SK-N-SH treated with all-trans-retinoic acid at 6 μM for 48 hours (cell line): Measurements from ENCODE around the gene TIMMDC1.

Experiments
- ATAC-seq: fragments of 200-7000 bp; cut with Tn5 transposase; 3 replicates; pipeline ENCODE4 v1.9.1; 2020; ENCODE audit warnings: mild to moderate bottlenecking, moderate library complexity
- ARNTL ChIP-seq: fragments of 450-650 bp; formaldehyde crosslinking; IDR thresholded peaks from 2 replicates; pipeline ENCODE4 v1.5.0; 2020; ENCODE audit warnings: low read depth, mild to moderate bottlenecking, moderate library complexity, borderline replicate concordance
- BACH2 ChIP-seq: fragments of 250-450 bp; sonication (Bioruptor Pico); IDR thresholded peaks from 2 replicates; pipeline ENCODE4 v1.9.0; 2021; ENCODE audit warnings: mild to moderate bottlenecking, borderline replicate concordance
- CREB5 ChIP-seq: fragments of 250-450 bp; sonication (Bioruptor Pico); IDR thresholded peaks from 2 replicates; pipeline ENCODE4 v1.5.1; 2020; ENCODE audit warnings: low read depth, mild to moderate bottlenecking, moderate library complexity
- CSDC2 ChIP-seq: fragments of 250-450 bp; sonication (Bioruptor Pico); IDR thresholded peaks from 2 replicates; pipeline ENCODE4 v1.5.0; 2020; ENCODE audit warnings: mild to moderate bottlenecking, moderate library complexity
- CSRNP3 ChIP-seq: fragments of 250-450 bp; sonication (Bioruptor Pico); IDR thresholded peaks from 2 replicates; pipeline ENCODE4 v1.5.1; 2021; ENCODE audit warnings: mild to moderate bottlenecking, moderate library complexity
- ESRRG ChIP-seq: fragments of 250-450 bp; sonication (Bioruptor Pico); IDR thresholded peaks from 2 replicates; pipeline ENCODE4 v1.6.1; 2021; ENCODE audit warnings: mild to moderate bottlenecking
- GLIS3 ChIP-seq: fragments of 250-450 bp; sonication (Bioruptor Pico); IDR thresholded peaks from 2 replicates; pipeline ENCODE4 v1.5.0; 2020; ENCODE audit warnings: mild to moderate bottlenecking, moderate library complexity
- ISL1 ChIP-seq: fragments of 250-450 bp; sonication (Bioruptor Pico); IDR thresholded peaks from 2 replicates; pipeline ENCODE4 v2.1.2; 2022; ENCODE audit warnings: mild to moderate bottlenecking, moderate library complexity
- OSR1 ChIP-seq: fragments of 250-450 bp; sonication (Bioruptor Pico); IDR thresholded peaks from 2 replicates; pipeline ENCODE4 v1.8.0; 2022; ENCODE audit warnings: moderate library complexity, mild to moderate bottlenecking, inconsistent platforms
- PATZ1 ChIP-seq: fragments of 250-450 bp; sonication (Bioruptor Pico); IDR thresholded peaks from 2 replicates; pipeline ENCODE4 v1.8.0; 2020; ENCODE audit warnings: mild to moderate bottlenecking, moderate library complexity, borderline replicate concordance
- POU6F1 ChIP-seq: fragments of 250-450 bp; sonication (Bioruptor Pico); IDR thresholded peaks from 2 replicates; pipeline ENCODE4 v1.8.0; 2021; ENCODE audit warnings: low read depth, mild to moderate bottlenecking, moderate library complexity, borderline replicate concordance
- PPARA ChIP-seq: fragments of 250-450 bp; sonication (Bioruptor Pico); IDR thresholded peaks from 2 replicates; pipeline ENCODE4 v1.5.0; 2020; ENCODE audit warnings: mild to moderate bottlenecking, borderline replicate concordance
- RARB ChIP-seq: fragments of 250-450 bp; sonication (Bioruptor Pico); IDR thresholded peaks from 2 replicates; pipeline ENCODE4 v1.8.0; 2021; ENCODE audit warnings: mild to moderate bottlenecking, moderate library complexity
- SNAI2 ChIP-seq: fragments of 250-450 bp; sonication (Bioruptor Pico); IDR thresholded peaks from 2 replicates; pipeline ENCODE4 v1.5.0; 2020; ENCODE audit warnings: mild to moderate bottlenecking, moderate library complexity
- TCF4 ChIP-seq: fragments of 250-450 bp; sonication (Bioruptor Pico); IDR thresholded peaks from 2 replicates; pipeline ENCODE4 v1.8.0; 2021; ENCODE audit warnings: mild to moderate bottlenecking, moderate library complexity, borderline replicate concordance
- TOX ChIP-seq: fragments of 250-450 bp; sonication (Bioruptor Pico); IDR thresholded peaks from 2 replicates; pipeline ENCODE4 v1.8.0; 2021; ENCODE audit warnings: mild to moderate bottlenecking, moderate library complexity, borderline replicate concordance
- TSHZ2 ChIP-seq: fragments of 250-450 bp; sonication (Bioruptor Pico); IDR thresholded peaks from 2 replicates; pipeline ENCODE4 v1.5.0; 2020; ENCODE audit warnings: mild to moderate bottlenecking, moderate library complexity
- ZC3H10 ChIP-seq: fragments of 250-450 bp; sonication (Bioruptor Pico); IDR thresholded peaks from 2 replicates; pipeline ENCODE4 v1.5.1; 2021; ENCODE audit warnings: mild to moderate bottlenecking, moderate library complexity
- ZFP3 ChIP-seq: fragments of 250-450 bp; sonication (Bioruptor Pico); IDR thresholded peaks from 2 replicates; pipeline ENCODE4 v1.5.0; 2020; ENCODE audit warnings: mild to moderate bottlenecking, moderate library complexity
- ZFP30 ChIP-seq: fragments of 450-650 bp; formaldehyde crosslinking; IDR thresholded peaks from 2 replicates; pipeline ENCODE4 v1.5.0; 2022; ENCODE audit warnings: mild to moderate bottlenecking, moderate library complexity
- ZNF565 ChIP-seq: fragments of 450-650 bp; formaldehyde crosslinking; conservative IDR thresholded peaks from 2 replicates; pipeline ENCODE4 v1.5.0; 2020; ENCODE audit warnings: low read depth, mild to moderate bottlenecking, moderate library complexity
- ZNF70 ChIP-seq: fragments of 450-650 bp; formaldehyde crosslinking; IDR thresholded peaks from 2 replicates; pipeline ENCODE4 v1.5.0; 2020; ENCODE audit warnings: mild to moderate bottlenecking, moderate library complexity
- ZNF8 ChIP-seq: fragments of 450-650 bp; formaldehyde crosslinking; IDR thresholded peaks from 2 replicates; pipeline ENCODE4 v1.5.0; 2020; ENCODE audit warnings: mild to moderate bottlenecking, moderate library complexity

The TIMMDC1 gene

DNA sequence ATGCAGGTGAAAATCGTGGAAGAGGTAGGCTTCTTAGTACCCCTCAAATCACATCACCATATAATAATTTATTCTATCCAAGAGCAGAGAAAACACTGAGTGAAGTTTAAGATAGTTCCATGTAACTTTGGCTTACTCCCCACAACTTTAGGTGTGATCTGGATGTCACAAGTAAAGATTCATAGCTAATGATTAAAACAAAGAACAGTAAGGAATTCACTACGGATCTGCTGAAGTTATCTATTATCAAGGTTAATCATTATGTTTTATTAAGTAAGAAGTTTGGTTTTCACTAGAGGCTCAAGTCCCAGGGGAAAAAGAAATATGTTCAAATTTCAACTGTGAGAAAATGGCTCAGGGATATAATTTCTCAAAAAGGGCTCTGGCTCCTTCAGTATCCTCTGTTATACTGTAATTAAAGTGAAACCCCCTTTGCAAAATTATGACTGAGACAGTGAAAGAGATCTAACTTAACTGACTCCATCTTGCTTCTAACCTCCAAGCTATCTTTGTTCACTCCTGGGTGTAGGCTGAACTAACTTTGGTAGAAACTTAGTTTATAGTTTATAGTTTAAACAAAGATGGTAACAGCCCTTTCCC, 43.9 kb downstream of the TIMMDC1 start:
- TF ChIP-seq OSR1 (CRISPR knock-in tag) (no peak), ISL1 (CRISPR knock-in tag) (no peak), TSHZ2 (CRISPR knock-in tag) (no peak), SNAI2 (CRISPR knock-in tag) (no peak), CREB5 (no peak), ZNF8 (CRISPR knock-in tag) (no peak), POU6F1 (no peak), CSDC2 (CRISPR knock-in tag) (no peak), ZNF565 (CRISPR knock-in tag) (no peak), BACH2 (CRISPR knock-in tag) (no peak), ARNTL (CRISPR knock-in tag) (no peak), CSRNP3 (CRISPR knock-in tag) (no peak), TOX (no peak), ESRRG (CRISPR knock-in tag) (no peak), PPARA (CRISPR knock-in tag) (no peak), GLIS3 (CRISPR knock-in tag) (no peak), TCF4 (no peak), ZNF70 (CRISPR knock-in tag) (no peak), ZFP30 (CRISPR knock-in tag) (no peak)
- no peak for ATAC-seq

- ATAC-seq: no peak
- TF ChIP-seq ISL1 (CRISPR knock-in tag) (no peak), POU6F1 (no peak), CSDC2 (CRISPR knock-in tag) (no peak), TCF4 (no peak), ESRRG (CRISPR knock-in tag) (no peak), GLIS3 (CRISPR knock-in tag) (no peak), RARB (CRISPR knock-in tag) (no peak), ZC3H10 (CRISPR knock-in tag) (no peak), ZNF8 (CRISPR knock-in tag) (no peak), TSHZ2 (CRISPR knock-in tag) (no peak), BACH2 (CRISPR knock-in tag) (no peak), CREB5 (no peak), ZFP3 (no peak), PATZ1 (no peak), OSR1 (CRISPR knock-in tag) (no peak), ZNF565 (CRISPR knock-in tag) (no peak), ZFP30 (CRISPR knock-in tag) (no peak), ZNF70 (CRISPR knock-in tag) (no peak), PPARA (CRISPR knock-in tag) (no peak)
Measured at GRCh38 chr3:119543147-119543546, 44.8 kb downstream of the TIMMDC1 start.
